GM20431 (cell line): ENCODE results near the gene TAPT1.

Experiments
- in situ Hi-C: fragments of 300-500 bp; cut with MseI, MboI; formaldehyde crosslinking; loops from one replicate; pipeline ENCODE4 v1.15.0; 2020; ENCODE audit warnings: low sequenced_read_pairs; ENCODE audit not compliant: unreplicated experiment

TAPT1 gene, protein sequence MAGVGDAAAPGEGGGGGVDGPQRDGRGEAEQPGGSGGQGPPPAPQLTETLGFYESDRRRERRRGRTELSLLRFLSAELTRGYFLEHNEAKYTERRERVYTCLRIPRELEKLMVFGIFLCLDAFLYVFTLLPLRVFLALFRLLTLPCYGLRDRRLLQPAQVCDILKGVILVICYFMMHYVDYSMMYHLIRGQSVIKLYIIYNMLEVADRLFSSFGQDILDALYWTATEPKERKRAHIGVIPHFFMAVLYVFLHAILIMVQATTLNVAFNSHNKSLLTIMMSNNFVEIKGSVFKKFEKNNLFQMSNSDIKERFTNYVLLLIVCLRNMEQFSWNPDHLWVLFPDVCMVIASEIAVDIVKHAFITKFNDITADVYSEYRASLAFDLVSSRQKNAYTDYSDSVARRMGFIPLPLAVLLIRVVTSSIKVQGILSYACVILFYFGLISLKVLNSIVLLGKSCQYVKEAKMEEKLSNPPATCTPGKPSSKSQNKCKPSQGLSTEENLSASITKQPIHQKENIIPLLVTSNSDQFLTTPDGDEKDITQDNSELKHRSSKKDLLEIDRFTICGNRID

GRCh38 chr4:16225863-16226815, at the start of gene TAPT1:
TSS of gene TAPT1 (minus strand) at chr4:16226471. CDS start at chr4:16226457, 14 bp downstream.
- in situ Hi-C loops: no loop called here

- in situ Hi-C loops: loop anchor here (10.0 kb wide), 1 partner anchor 247 kb away; no protein-coding TSS in a partner anchor
Observed at GRCh38 chr4:16271411-16271810, 45.1 kb upstream of the TAPT1 start.

- in situ Hi-C loops: loop anchor here (10.0 kb wide), 1 partner anchor 246 kb away; no protein-coding TSS in a partner anchor
Observed at GRCh38 chr4:16270454-16271328, 44.4 kb upstream of the TAPT1 start.

DNA sequence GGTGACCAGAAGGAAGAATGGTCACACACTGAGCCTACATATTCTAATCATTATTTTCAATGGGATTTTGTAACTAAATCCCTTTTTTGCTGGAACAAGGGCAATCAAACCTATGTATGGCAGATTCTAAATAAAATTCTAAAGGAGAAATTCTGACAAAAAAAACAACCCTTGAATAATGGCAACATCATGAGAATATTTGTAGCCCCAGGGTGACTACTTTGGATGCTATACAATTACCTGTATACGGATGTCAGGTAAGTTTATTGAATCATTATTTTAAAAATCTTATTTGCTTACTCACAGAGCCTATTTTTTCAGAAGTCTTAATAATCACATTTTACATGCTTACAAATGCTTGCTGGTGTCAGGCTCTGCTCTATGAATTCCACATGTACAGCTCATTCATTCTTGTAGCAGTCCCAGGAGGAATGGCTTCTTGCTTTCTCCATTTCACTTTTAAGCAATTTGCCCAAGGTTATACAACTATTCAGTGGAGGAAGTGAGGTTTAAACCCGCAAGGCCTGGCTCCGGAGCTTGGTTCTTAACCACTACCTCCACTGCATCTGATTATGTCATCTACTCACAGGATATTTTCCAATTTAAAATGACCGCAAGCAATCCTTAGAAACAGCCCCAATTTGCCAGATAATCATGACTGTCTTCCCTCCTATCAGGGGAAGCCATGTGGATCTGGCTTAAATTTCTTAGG, 43.6 kb upstream of the TAPT1 start:
- in situ Hi-C loops: loop anchor here (10.0 kb wide), 1 partner anchor 245 kb away; no protein-coding TSS in a partner anchor

GRCh38 chr4:16269240-16269639, 43.0 kb upstream of the TAPT1 start:
- in situ Hi-C loops: no loop called here

GRCh38 chr4:16268290-16268689, 42.0 kb upstream of the TAPT1 start:
- in situ Hi-C loops: no loop called here

- in situ Hi-C loops: no loop called here
Observed at GRCh38 chr4:16267639-16268038, 41.4 kb upstream of the TAPT1 start.

GRCh38 chr4:16265820-16266219, 39.5 kb upstream of the TAPT1 start:
- in situ Hi-C loops: no loop called here

DNA sequence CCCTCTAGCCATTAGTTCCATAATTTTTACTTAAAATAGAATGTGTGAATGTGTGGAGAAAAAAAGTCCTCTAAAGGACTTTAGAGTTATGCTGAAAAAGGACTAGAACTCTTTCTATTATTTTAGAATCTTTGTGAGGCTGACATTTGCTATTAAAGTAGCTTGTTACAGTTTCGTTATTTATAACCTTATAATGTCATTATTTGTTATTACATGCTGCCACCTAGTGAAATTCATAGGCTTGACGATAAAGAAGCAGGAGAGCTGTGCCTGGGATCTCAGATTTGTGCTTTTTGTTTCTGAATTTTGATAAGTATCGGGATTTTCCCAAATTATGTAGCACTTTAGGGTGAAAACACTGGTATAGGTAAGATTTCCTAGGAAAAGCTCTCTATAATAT, 38.5 kb upstream of the TAPT1 start:
- in situ Hi-C loops: no loop called here

- in situ Hi-C loops: no loop called here
Observed at GRCh38 chr4:16263056-16263455, 36.8 kb upstream of the TAPT1 start.

DNA sequence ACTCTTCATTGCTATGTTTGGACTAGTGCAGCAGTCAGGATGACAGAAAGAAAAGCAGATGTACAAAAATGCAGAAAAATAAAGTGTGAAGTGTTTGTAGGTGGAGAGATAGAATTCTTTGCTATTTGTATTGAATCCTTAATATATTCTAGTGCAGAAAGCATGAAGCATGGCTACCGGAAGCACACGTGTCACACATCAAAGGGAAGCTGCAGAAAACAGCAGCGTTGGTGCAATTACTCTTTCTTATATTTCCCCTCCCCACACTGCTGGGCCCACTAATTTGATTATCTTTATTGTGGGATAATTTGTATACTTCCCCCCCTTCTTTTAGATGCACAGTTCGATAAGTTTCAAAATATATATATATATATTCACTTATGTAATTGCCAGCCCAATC, 35.9 kb upstream of the TAPT1 start:
- in situ Hi-C loops: no loop called here

GRCh38 chr4:16261313-16261878, 35.1 kb upstream of the TAPT1 start:
- in situ Hi-C loops: no loop called here

- in situ Hi-C loops: no loop called here
Observed at GRCh38 chr4:16259889-16260246, 33.6 kb upstream of the TAPT1 start.

GRCh38 chr4:16259241-16259888, 33.1 kb upstream of the TAPT1 start:
- in situ Hi-C loops: no loop called here

DNA sequence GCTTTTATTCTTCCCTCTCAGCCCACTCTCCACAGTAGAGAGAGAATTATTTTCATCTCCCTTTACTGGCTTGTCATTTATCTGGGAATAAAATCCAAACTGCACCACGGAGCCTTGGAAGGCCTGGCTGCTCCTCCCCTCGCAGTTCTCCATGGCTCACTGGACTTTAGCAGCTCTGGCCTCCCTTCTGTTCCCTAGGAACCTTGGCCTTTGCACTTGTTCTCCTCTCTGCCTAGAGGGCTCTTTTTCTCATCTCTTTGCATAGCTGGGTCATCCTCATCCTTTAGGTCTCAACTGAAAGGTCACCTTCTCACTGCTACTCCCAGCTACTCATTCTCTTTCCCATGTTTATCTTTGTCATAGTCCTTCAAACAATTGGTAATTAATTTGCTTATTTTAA, 31.3 kb upstream of the TAPT1 start:
- in situ Hi-C loops: no loop called here

- in situ Hi-C loops: no loop called here
Observed at GRCh38 chr4:16256343-16256742, 30.1 kb upstream of the TAPT1 start.

DNA sequence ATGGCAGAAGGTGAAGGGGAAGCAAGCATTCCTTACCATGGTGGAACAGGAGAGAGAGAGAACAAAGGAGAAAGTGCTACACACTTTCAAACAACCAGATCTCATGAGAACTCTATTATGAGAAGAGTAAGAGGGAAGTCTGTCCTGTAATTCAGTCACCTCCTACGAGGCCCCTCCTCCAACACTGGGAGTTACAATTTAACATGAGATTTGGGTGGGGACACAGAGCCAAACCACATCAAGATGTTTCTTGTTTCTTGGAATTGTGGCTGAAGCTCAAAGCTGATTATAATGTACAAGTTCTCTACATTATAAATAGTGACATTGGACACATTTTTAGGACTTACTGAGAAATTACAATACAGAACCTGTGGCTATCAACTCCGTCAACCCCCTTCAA, 29.5 kb upstream of the TAPT1 start:
- in situ Hi-C loops: no loop called here
